ENCODE results near the gene ABTB2.
A peak's percentile ranks its signal among the peaks of the same experiment; 100 is the strongest.
"Not testable (repeated sequence)": the region's sequence is repeated elsewhere in the genome, so short reads cannot be mapped to it uniquely, and the experiment has no call there.

The ABTB2 gene

GRCh38 chr11:34234086-34234740 lies 123.6 kb downstream of the ABTB2 start:
- DNase-seq, result peak; percentile 78

- DNase-seq, result no peak
Measured at GRCh38 chr11:34233215-34233614, 124.6 kb downstream of the ABTB2 start.

DNA sequence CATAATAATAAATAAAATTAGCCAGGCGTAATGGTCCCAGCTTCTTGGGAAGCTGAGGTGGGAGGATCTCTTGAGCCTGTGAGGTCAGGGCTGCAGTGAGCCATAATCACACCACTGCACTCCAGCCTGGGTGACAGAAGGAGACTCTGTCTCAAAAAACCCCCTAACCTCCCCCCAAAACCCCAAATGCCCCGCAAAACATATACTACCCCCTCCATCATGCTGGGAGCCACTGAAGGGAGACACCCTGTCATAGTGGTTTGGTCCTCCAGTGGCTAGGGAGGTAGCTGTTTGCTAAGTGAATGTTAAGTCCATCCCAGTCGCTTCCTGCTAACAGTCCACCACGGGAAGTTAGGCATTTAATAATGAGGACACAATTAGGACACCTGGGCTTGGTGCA lies 125.0 kb downstream of the ABTB2 start:
- no peak for DNase-seq

DNA sequence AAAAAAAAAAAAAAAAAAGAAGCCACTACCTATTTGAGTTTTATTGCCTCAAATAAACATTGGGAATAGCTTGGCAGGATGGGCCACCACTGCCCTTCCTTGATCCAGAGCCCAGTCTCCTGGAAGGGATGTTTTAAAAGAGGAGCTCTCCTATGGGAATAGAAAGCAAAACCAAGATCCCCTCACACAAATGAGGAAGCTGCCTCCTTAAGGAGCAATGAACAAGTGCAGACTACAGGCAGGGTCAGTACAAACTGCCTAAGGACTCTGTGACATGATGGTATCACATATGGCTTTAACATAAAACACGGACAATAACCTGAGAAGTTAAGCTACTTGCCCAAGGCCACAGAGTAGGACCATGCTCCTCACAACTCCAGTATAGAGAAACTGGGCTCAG lies 131.6 kb downstream of the ABTB2 start:
- DNase-seq, result no peak

GRCh38 chr11:34225091-34225490 lies 132.7 kb downstream of the ABTB2 start:
- DNase-seq, result no peak

- DNase-seq, result no peak
Measured at GRCh38 chr11:34224434-34224966, 133.3 kb downstream of the ABTB2 start.

- DNase-seq, result no peak
Measured at GRCh38 chr11:34223907-34224306, 133.9 kb downstream of the ABTB2 start.

GRCh38 chr11:34223021-34223813 lies 134.6 kb downstream of the ABTB2 start:
- no peak for DNase-seq

DNA sequence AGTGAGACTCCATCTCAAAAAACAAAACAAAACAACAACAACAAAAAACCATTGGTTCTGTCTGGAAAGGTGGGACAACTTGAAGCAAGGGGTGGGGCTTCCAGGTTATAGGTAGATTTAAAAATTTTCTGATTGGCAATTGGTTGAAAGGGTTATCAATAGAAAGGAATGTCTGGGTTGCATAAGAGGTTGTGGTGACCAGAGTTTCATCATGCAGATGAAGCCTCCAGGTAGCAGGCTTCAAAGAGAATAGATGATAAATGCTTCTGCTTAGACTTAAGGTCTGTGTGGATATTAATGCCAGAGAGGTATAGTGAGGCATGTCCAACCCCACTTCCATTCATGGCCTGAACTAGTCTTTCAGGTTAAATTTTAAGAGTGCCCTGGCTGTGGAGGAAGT lies 135.8 kb downstream of the ABTB2 start:
- no peak for DNase-seq

DNA sequence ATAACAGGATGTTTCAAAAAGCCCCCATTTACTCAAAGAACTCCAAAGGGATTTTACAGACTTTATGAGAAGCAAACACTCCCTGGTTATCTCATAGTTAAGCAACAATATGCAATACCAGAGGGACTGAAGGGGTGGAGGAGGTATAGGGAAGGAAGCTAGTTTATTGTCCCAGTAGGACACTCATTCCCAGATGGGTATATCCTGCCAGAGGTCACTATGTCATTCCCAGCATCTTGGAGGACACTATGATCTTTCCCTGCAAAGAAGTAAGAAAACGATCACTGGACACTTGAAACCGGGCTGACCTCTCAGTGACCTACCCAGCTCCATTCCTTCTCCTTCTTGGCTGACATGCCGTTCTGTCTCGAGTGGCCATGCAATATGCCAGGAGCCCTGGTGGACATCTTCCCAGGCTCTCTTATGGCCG lies 137.9 kb downstream of the ABTB2 start:
- DNase-seq, result no peak

GRCh38 chr11:34219279-34219678 lies 138.5 kb downstream of the ABTB2 start:
- DNase-seq, result no peak

DNA sequence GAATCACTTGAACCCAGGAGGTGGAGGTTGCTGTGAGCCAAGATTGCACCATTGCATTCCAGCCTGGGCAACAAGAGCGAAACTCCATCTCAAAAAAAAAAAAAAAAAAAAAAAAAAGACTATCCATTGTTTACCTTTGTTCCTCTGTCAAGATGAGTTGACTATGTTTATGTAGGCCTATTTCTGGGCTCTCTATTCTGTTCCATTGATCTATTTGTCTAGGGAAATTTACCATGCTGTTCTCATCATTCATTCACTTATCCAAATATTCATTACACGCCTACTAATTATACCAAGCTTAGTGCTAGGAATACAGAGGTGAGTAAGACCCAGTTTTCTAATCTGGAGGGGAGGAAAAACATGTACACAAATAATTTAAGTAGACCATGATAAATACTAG lies 139.1 kb downstream of the ABTB2 start:
- DNase-seq, result not testable (repeated sequence)

GRCh38 chr11:34218067-34218466 lies 139.7 kb downstream of the ABTB2 start:
- DNase-seq, result no peak

- no peak for DNase-seq
Measured at GRCh38 chr11:34216706-34217105, 141.1 kb downstream of the ABTB2 start.

GRCh38 chr11:34215806-34216453 lies 141.9 kb downstream of the ABTB2 start:
- DNase-seq, result no peak

DNA sequence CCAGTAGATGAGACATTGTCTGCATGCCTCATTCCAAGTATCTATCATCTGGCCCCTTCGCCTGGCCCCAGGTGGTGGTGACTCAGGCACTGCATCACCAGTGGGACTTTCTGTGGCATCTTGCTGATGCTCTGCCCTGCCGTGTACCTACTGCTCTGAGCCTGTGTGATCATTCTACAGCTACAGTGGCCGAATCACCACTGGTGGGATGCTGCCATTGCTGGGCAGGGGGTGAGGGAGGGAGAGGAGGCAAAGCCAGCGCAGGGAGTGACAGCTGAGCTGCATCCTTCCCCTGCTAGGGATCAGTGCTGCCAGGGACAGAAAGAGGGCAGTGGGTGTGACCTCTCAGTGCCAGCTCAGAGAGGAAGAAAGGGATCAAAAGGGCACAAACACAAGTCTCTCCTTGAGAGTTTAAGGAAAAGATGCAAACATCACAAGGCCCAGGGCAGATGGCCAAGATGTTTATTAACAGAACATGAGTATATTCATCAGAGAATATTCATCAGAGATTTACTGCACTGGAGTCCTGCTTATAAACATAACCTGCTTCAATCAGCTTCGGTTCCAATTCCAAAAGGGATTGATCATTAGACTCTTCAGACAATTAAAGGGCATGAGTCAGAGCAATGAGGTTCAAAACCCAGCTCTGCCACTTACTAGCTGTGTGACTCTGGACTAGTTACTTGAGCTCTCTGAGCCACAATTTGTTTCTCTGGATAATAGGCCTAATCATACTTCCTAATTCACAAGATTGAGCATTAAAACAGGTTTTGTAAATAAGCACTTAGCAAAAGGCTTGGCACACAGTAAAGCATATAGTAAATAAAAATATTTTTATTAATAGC lies 142.6 kb downstream of the ABTB2 start:
- DNase-seq, result no peak

DNA sequence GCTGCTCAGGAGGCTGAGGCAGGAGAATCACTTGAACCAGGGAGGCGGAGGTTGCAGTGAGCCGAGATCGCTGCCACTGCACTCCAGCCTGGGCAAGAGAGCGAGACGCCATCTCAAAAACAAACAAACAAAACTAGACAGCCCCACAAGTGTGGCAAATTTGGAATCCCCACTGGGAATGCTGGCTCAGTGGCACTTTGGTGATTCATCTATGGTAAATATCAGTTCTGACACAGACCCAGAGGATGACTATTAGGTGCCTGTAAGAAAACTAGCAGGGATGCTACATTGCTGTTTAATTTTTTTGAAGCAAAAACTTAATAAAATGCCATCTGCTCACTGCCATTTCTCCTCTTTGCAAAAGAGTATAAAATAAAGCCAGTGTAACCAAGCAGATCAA lies 144.4 kb downstream of the ABTB2 start:
- DNase-seq, result no peak

GRCh38 chr11:34212566-34212965 lies 145.2 kb downstream of the ABTB2 start:
- DNase-seq, result no peak

DNA sequence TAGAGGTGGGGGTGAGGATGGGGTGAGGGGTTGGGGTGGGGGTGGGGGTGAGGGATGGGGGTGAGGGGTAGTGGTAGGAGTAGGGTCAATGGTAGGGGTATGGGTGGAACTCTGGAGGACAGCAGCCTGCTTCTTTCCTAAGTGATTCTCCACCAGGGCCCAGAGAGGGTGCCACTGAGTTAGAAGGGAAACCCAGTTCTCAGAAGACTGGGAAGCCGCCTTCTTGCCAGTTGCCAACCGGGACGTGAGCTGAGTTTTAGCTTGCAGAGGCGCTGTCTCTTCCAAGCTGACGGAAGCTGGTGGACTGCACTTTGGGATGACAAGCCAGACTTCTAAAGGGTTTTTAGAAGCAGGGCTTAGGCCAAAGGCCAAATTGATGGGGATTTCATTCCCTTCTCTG lies 148.0 kb downstream of the ABTB2 start:
- DNase-seq, result no peak

DNA sequence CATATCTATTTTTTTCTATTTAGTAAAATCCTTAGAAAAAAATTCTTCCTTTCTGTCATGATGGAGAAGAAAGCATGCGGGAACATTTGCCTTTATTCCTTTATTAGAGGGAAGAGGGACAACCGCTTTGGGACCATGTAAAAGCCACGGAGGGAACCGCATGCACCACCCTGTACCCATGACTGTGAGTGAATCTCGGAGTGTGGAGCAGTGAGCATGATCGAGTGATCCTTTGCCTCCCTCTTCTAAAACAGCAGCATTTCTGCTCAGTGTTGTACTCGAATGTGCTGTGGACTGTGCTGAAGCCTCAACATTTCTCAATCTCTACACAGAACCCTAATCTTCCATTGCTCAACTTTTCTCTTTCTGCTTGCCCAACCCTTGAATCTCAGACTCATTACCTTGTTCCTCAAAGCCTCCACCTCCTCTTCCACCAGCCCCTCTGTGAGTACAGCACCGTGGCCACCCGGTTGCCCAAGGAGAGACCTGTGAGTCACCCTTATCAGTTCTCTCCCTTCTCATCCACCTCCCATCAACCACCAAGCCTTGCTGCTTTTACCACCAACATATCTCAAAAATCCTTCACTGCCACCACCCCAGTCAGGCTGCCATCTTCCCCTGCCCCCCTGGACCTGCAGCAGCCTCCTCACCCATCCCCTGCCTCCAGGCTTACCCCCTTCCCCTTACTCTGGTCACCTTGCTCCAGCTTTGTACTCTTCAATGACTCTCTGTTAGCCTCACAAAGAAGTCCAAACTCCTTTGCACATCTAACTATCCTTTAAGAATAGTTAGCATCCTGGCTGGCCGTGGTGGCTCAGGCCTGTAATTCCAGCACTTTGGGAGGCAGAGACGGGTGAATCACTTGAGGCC lies 149.3 kb downstream of the ABTB2 start:
- no peak for DNase-seq

DNA sequence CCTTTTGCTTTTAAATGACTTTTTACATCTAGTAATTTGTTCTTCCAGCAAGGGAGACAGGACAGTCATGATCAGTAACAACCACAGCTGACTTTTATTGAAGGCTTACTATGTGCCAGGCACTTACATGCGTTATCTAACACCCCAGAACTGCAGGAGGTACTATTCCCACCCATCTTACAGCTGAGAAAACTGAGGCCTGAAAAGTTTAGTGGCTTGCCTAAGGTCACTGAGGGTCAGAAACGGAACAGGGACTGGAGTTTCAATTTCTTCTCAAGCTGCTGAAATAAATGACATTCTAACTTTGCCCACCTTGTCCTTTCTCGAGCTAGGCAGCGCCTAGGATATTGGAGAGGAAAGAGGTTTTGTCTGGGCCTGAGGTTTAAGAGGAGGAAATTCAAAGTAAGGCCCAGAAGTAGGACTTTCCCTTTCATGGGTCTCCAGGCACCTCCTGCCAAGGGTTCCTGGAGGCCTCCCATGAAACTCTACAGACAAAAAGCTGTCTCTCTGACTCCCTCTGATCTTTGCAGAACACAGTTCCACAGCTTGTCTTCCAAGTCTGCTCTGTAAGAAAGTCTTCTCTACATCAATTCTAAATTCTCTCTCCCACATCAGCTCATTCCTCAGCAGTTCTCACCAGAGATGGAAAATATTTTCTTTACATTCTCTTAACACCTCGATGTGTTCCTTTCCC lies 150.2 kb downstream of the ABTB2 start:
- DNase-seq, result no peak
